Aorta (tissue), 5 donors: Measurements from ENCODE around the gene GLRB. TPM values are rescaled to one million over a fixed set of nuclear protein-coding genes. Genes with fewer than 3 reads are reported as not detected.
A peak's percentile ranks its signal among the peaks of the same experiment; 100 is the strongest.

Source experiments
- ATAC-seq: fragments of 200-7000 bp; cut with Tn5 transposase; one replicate; pipeline ENCODE4 v1.9.1; 2022; ENCODE audit warnings: moderate library complexity; ENCODE audit not compliant: low FRiP score
- DNase-seq, 2 donors: peaks; one replicate each; pipeline ENCODE4 v3.0.0-alpha.2; 2020
- H3K27ac ChIP-seq, 2 donors: one replicate each; pipeline ENCODE4 v1.5.1; 2013; ENCODE audit warnings: low read length in 2 of 2, mild to moderate bottlenecking in 2 of 2, moderate library complexity in 2 of 2, control low read depth in 1 of 2, inconsistent platforms in 1 of 2, low read depth in 1 of 2
- H3K27me3 ChIP-seq, 2 donors: one replicate each; pipeline ENCODE4 v1.6.1; 2013; ENCODE audit warnings: control low read depth in 1 of 2, low read length in 1 of 2, mild to moderate bottlenecking in 1 of 2, moderate library complexity in 1 of 2; ENCODE audit not compliant: insufficient read depth in 2 of 2, control insufficient read depth in 1 of 2
- H3K36me3 ChIP-seq, 2 donors: one replicate each; pipeline ENCODE4 v1.6.1; 2013; ENCODE audit warnings: control low read depth in 1 of 2, low read length in 1 of 2, mild to moderate bottlenecking in 1 of 2; ENCODE audit not compliant: insufficient read depth in 2 of 2, control insufficient read depth in 1 of 2
- H3K4me1 ChIP-seq, 2 donors: one replicate each; pipeline ENCODE4 v1.6.1; 2013; ENCODE audit warnings: low read length in 2 of 2, control low read depth in 1 of 2, mild to moderate bottlenecking in 1 of 2, moderate library complexity in 1 of 2; ENCODE audit not compliant: insufficient read depth in 2 of 2, control insufficient read depth in 1 of 2
- H3K4me3 ChIP-seq, 2 donors: one replicate each; pipeline ENCODE4 v1.5.1; 2013; ENCODE audit warnings: low read length in 2 of 2, control low read depth in 1 of 2, mild to moderate bottlenecking in 1 of 2
- H3K9me3 ChIP-seq: one replicate; pipeline ENCODE4 v1.6.1; 2013; ENCODE audit warnings: mild to moderate bottlenecking, low read length; ENCODE audit not compliant: control insufficient read depth
- WGBS, 2 donors: extraction: QIAGEN DNeasy Blood & Tissue Kit; methylation state at CpG; one replicate each; pipeline ENCODE4 v1.1.7; 2013; 5-methylcytosine and 5-hydroxymethylcytosine counted together
- intact Hi-C, 2 donors: fragments of 100-400 bp; cut with DNase I; formaldehyde crosslinking; loops; one replicate each; pipeline versions ENCODE4 v1.14.2 to v1.15.0; 2022
- polyA plus RNA-seq, 2 donors: library from polyadenylated mRNA; stranded (reverse); fragments of 200-250 nt; gene quantifications; one replicate each; pipeline ENCODE4 v1.2.3, GENCODE V29; 2013
- total RNA-seq, 2 donors: library from RNA; stranded (reverse); fragmentation: NEBNext Ultra II Directional; extraction: Animal tissue kit (Norgen Biotek cat#: 25700); gene quantifications; one replicate each; pipeline ENCODE4 v1.2.1, GENCODE V29; 2021
- donor health status: healthy with polysubstance abuse.
- donor health status: Bipolar disorder and iron deficiency.
- donor health status: DM: no; HTN: no; CAD: no.
- donor health status: DM: no; HTN: no; CAD: no.
- donor health status: DM: yes; HTN: yes; CAD: no.

GLRB gene
- total and polyA plus RNA-seq, 4 donors = 2.7 to 7.7 (median 6.4) TPM

DNA sequence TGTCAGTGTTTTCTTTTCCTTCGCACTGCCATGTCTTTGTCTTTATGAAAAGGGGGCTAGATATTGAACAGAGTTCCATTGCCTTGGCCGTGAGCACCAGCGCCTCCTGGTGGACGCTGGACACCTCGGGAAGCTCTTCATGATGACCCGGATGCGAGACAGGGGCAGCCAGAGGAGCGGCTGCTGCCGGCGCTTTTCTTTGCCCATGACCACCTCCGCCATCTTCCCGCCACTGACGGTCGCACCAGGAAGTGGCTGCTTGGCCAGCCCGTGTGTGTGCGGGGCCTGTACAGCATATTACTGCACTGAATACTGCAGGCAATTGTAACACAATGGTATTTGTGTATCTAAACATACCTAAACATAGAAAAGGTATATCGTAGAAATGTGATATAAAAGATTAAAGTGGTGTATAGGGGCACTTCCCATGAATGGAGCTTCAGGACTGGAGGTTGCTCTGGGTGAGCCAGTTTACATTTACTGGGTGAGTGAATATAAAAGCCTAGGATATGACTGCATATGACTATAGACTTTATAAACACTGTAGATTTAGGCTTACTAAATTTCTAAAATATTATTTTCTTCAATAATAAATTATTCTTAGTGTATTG lies 128.8 kb downstream of the GLRB start:
- ATAC-seq = no peak
- Histone ChIP-seq H3K4me1 (no peaks in the 10 kb centered on the region), H3K4me3 (no peak overlapping the region), H3K27ac (no peak overlapping the region), H3K27me3 (no peaks in the 10 kb centered on the region), H3K9me3 (no peaks in the 10 kb centered on the region), H3K36me3 (no peaks in the 10 kb centered on the region)
- WGBS, 2 donors = 74 to 78% methylated on average over 17 of the region's 17 CpGs
- intact Hi-C loops = no loop called here
- DNase-seq = no peak

DNA sequence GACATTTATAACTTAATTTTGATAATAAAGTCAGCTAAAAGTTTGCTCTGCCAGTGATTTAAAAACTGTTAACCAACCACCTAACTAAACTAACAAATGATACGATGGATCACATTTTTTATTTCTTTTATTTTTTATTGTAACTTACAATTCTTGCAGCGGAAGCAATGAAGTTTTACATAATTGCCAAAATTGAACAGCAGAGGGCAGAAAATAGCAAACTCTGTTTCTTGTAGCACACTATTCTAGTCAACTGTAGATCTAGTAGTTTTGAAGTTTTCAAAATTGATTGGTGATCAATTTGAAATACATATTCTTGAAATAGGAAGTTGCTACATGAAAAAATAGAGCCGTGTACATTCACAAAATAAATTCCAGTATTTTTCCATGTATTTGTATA lies 141.8 kb downstream of the GLRB start:
- intact Hi-C loops = loop anchor here (1.0 to 5.0 kb wide), 3 partner anchors 140 to 761 kb away; no protein-coding TSS in a partner anchor
- Histone ChIP-seq H3K9me3 (peaks cover 2% of the 10 kb centered on the region), H3K27ac (no peak overlapping the region), H3K36me3 (no peaks in the 10 kb centered on the region), H3K27me3 (no peaks in the 10 kb centered on the region), H3K4me1 (no peaks in the 10 kb centered on the region), H3K4me3 (no peak overlapping the region)
- no peak for ATAC-seq
- DNase-seq = no peak
- 10 to 14% methylated on average over 3 of the region's 3 CpGs for WGBS, 2 donors

GRCh38 chr4:157219711-157220370 lies 143.9 kb downstream of the GLRB start:
- no peaks in the 10 kb centered on the region for H3K4me1 ChIP-seq
- WGBS, 2 donors = 7 to 8% methylated on average over 16 of the region's 16 CpGs
- DNase-seq (no peak), ATAC-seq (no peak)
- no peaks in the 10 kb centered on the region for H3K36me3 ChIP-seq
- no peaks in the 10 kb centered on the region for H3K27me3 ChIP-seq
- H3K27ac ChIP-seq = no peak overlapping the region
- peaks cover 1% of the 10 kb centered on the region for H3K9me3 ChIP-seq
- intact Hi-C loops = loop anchor here (5.0 to 10.0 kb wide), 5 partner anchors 67 to 955 kb away; partner anchors contain the start of gene GASK1B (in 1 of the 2)
- H3K4me3 ChIP-seq = no peak overlapping the region

DNA sequence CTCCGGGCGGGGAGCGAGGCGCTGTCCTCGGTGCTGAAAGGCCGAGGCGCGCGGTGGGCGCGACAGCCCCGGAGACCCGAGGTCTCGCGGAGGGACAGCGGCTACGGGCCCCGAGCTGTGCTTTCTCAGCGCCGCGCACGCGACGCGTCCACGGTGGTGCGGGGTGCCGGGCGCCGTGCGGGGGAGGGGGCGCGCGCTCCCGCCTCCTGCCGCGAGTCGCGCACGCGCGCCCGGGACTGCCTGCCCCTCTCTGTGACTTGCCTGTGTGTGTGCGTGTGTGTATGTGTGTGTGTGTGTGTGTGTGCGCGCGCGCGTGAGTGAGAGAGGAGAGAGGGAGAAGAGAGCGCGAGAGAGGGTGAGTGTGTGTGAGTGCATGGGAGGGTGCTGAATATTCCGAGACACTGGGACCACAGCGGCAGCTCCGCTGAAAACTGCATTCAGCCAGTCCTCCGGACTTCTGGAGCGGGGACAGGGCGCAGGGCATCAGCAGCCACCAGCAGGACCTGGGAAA lies 144.5 kb downstream of the GLRB start, which contains the start of gene GRIA2:
Gene GRIA2, plus strand, starts transcription at position 358 of the 511 bp plus-strand sequence. CDS start 315 bp downstream, outside the sequence.
- Histone ChIP-seq H3K4me3 (peak within 1 kb of the TSS; percentile 13 to 75), H3K27ac (peak within 1 kb of the TSS; percentile 79 to 83), H3K27me3 (no peaks in the 10 kb centered on the region), H3K4me1 (no peaks in the 10 kb centered on the region), H3K9me3 (no peaks in the 10 kb centered on the region), H3K36me3 (no peaks in the 10 kb centered on the region)
- intact Hi-C loops = loop anchor here (5.0 to 10.0 kb wide), 3 partner anchors 67 to 954 kb away; partner anchors contain the start of gene GASK1B (in 1 of the 2)
- peak; percentile 88 for ATAC-seq
- peak; percentile 72 to 92 for DNase-seq
- 2% methylated on average over 40 to 57 of the region's 57 CpGs for WGBS, 2 donors

- Histone ChIP-seq H3K9me3 (no peaks in the 10 kb centered on the region), H3K4me3 (peak overlapping the region; percentile 13 to 75), H3K27ac (peak overlapping the region; percentile 79 to 83), H3K4me1 (no peaks in the 10 kb centered on the region), H3K36me3 (no peaks in the 10 kb centered on the region), H3K27me3 (no peaks in the 10 kb centered on the region)
- DNase-seq (no peak), ATAC-seq (no peak)
- intact Hi-C loops = loop anchor here (5.0 to 10.0 kb wide), 3 partner anchors 66 to 953 kb away; partner anchors contain the start of gene GASK1B (in 1 of the 2)
- WGBS, 2 donors = 1% methylated on average over 24 of the region's 24 CpGs
Measured at GRCh38 chr4:157221426-157221894, 145.5 kb downstream of the GLRB start.

Other genes starting within 250 kb of the GLRB start
- 10 to 100 TPM; 45.6 to 51.5 TPM for gene PDGFC, start 104.4 kb upstream of the GLRB start, total RNA-seq
- gene PDGFC, start 104.4 kb upstream of the GLRB start, polyA plus RNA-seq = 10 to 100 TPM; 11.8 to 12.8 TPM
- gene GRIA2, start 144.6 kb downstream of the GLRB start, total RNA-seq = 10 to 100 TPM; 19.2 to 23.5 TPM
- 10 to 100 TPM in 1 of 2 donors, 1 to 10 TPM in 1; 3.6 to 12.1 TPM for gene GRIA2, start 144.6 kb downstream of the GLRB start, polyA plus RNA-seq